Measurements from ENCODE around the gene LRMDA. TPM values are rescaled to one million over a fixed set of nuclear protein-coding genes. Genes with fewer than 3 reads are reported as not detected.

Gene LRMDA
- total and polyA plus RNA-seq, 4 donors: 12.1 to 40.8 (median 21.6) TPM

- Histone ChIP-seq H3K9me3 (ENCODE audit: control insufficient read depth in 4 of 4, insufficient read depth in 3 of 4, low read length in 3 of 4) (no peaks in the 10 kb centered on the region), H3K36me3 (ENCODE audit: control insufficient read depth in 4 of 4, insufficient read depth in 4 of 4, low read length in 4 of 4) (no peaks in the 10 kb centered on the region), H3K4me3 (no peak overlapping the region), H3K9ac (ENCODE audit: insufficient read depth in 1 of 2, low read length in 2 of 2) (no peak overlapping the region), H3K4me1 (ENCODE audit: control insufficient read depth in 5 of 5, insufficient read depth in 5 of 5, low read length in 5 of 5) (peaks cover 0 to 3% (median 0%) of the 10 kb centered on the region in 5 donors), H3K27me3 (ENCODE audit: control insufficient read depth in 3 of 3, insufficient read depth in 3 of 3, low read length in 2 of 3) (no peaks in the 10 kb centered on the region), H3K27ac (ENCODE audit: low read depth in 1 of 2, low read length in 1 of 2) (no peak overlapping the region)
- ATAC-seq (ENCODE audit: insufficient read depth, low FRiP score) (no peak), DNase-seq (no peak)
- no peak for TF ChIP-seq CTCF (IDR thresholded peaks at IDR 0.05; ENCODE audit: control extremely low read depth, extremely low read depth)
- WGBS, 2 donors: 78 to 94% methylated on average over 3 of the region's 3 CpGs
Observed at GRCh38 chr10:75809003-75809402, 377.6 kb downstream of the LRMDA start.

DNA sequence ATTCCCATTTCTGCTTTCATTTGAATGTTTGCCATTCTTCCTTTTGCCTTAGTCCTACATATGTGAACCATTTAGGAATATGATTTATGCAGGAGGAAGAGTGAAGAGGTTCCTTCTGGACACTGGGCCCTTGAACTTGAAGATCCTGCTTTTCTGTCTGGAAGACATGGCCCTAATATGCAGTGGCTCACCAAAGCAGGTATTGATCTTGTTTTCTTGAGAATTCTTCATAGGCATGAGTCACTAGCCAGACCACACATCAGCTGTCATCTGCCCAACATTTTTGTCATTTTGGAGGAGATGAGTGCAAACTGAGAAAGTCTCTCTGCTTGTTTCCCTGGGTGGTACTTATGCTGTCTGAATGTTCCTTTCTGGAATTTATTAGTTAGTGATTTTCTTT is 382.6 kb downstream of the LRMDA start:
- Histone ChIP-seq H3K27me3 (ENCODE audit: control insufficient read depth in 3 of 3, insufficient read depth in 3 of 3, low read length in 2 of 3) (no peaks in the 10 kb centered on the region), H3K9me3 (ENCODE audit: control insufficient read depth in 4 of 4, insufficient read depth in 3 of 4, low read length in 3 of 4) (no peaks in the 10 kb centered on the region), H3K9ac (ENCODE audit: insufficient read depth in 1 of 2, low read length in 2 of 2) (no peak overlapping the region), H3K27ac (ENCODE audit: low read depth in 1 of 2, low read length in 1 of 2) (no peak overlapping the region), H3K4me1 (ENCODE audit: control insufficient read depth in 5 of 5, insufficient read depth in 5 of 5, low read length in 5 of 5) (peaks cover 0 to 4% (median 0%) of the 10 kb centered on the region in 5 donors), H3K36me3 (ENCODE audit: control insufficient read depth in 4 of 4, insufficient read depth in 4 of 4, low read length in 4 of 4) (no peaks in the 10 kb centered on the region), H3K4me3 (no peak overlapping the region)
- ATAC-seq (ENCODE audit: insufficient read depth, low FRiP score) (no peak), DNase-seq (no peak)
- no peak for TF ChIP-seq CTCF (IDR thresholded peaks at IDR 0.05; ENCODE audit: control extremely low read depth, extremely low read depth)

DNA sequence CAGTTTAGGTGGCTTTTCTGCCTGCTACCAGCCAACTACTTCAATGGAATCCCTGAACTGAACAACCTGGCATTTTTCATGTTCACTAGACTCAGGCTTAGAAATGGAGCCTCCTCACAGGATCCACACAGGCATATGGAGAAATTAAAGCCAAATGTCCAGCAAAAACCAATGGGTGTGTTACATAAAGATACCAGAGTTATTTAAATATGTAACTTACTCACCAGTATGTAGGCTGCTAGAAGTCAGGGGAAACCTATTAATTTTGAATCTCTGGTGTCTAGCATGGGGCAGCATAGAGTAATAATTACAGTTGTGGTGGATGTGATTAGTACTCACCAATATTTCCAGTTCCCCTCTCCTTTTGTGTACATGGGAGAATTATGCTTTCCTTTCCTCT is 383.6 kb downstream of the LRMDA start:
- no peak for TF ChIP-seq CTCF (IDR thresholded peaks at IDR 0.05; ENCODE audit: control extremely low read depth, extremely low read depth)
- Histone ChIP-seq H3K9ac (ENCODE audit: insufficient read depth in 1 of 2, low read length in 2 of 2) (no peak overlapping the region), H3K9me3 (ENCODE audit: control insufficient read depth in 4 of 4, insufficient read depth in 3 of 4, low read length in 3 of 4) (no peaks in the 10 kb centered on the region), H3K4me3 (no peak overlapping the region), H3K27ac (ENCODE audit: low read depth in 1 of 2, low read length in 1 of 2) (no peak overlapping the region), H3K4me1 (ENCODE audit: control insufficient read depth in 5 of 5, insufficient read depth in 5 of 5, low read length in 5 of 5) (peaks cover 0 to 4% (median 0%) of the 10 kb centered on the region in 5 donors), H3K36me3 (ENCODE audit: control insufficient read depth in 4 of 4, insufficient read depth in 4 of 4, low read length in 4 of 4) (no peaks in the 10 kb centered on the region), H3K27me3 (ENCODE audit: control insufficient read depth in 3 of 3, insufficient read depth in 3 of 3, low read length in 2 of 3) (no peaks in the 10 kb centered on the region)
- no peak for DNase-seq
- no peak for ATAC-seq (ENCODE audit: insufficient read depth, low FRiP score)

GRCh38 chr10:75817198-75817597 is 385.8 kb downstream of the LRMDA start:
- no peak for DNase-seq
- no peak for TF ChIP-seq CTCF (IDR thresholded peaks at IDR 0.05; ENCODE audit: control extremely low read depth, extremely low read depth)
- peaks cover 0 to 2% (median 0%) of the 10 kb centered on the region in 4 donors for H3K9me3 ChIP-seq (ENCODE audit: control insufficient read depth in 4 of 4, insufficient read depth in 3 of 4, low read length in 3 of 4)
- H3K9ac ChIP-seq (ENCODE audit: insufficient read depth in 1 of 2, low read length in 2 of 2): no peak overlapping the region
- WGBS, 2 donors: 69 to 86% methylated on average over 2 of the region's 2 CpGs
- H3K4me3 ChIP-seq: no peak overlapping the region
- H3K36me3 ChIP-seq (ENCODE audit: control insufficient read depth in 4 of 4, insufficient read depth in 4 of 4, low read length in 4 of 4): no peaks in the 10 kb centered on the region
- ATAC-seq (ENCODE audit: insufficient read depth, low FRiP score): no peak
- H3K4me1 ChIP-seq (ENCODE audit: control insufficient read depth in 5 of 5, insufficient read depth in 5 of 5, low read length in 5 of 5): peaks cover 0 to 4% (median 0%) of the 10 kb centered on the region in 5 donors
- H3K27ac ChIP-seq (ENCODE audit: low read depth in 1 of 2, low read length in 1 of 2): no peak overlapping the region
- no peaks in the 10 kb centered on the region for H3K27me3 ChIP-seq (ENCODE audit: control insufficient read depth in 3 of 3, insufficient read depth in 3 of 3, low read length in 2 of 3)

All from lung (tissue), 12 donors.